Mammary epithelial cell (primary cell): ENCODE measurements around the gene RAB32.

Experiments
- CTCF ChIP-seq, 2 donors: IDR thresholded peaks in 1 of 2; conservative IDR thresholded peaks in 1 of 2; 2 replicates each; pipeline ENCODE4 v1.5.1; 2011 to 2012; ENCODE audit warnings: inconsistent platforms in 2 of 2, low read length in 2 of 2, mild to moderate bottlenecking in 2 of 2, control low read depth in 1 of 2, low read depth in 1 of 2; ENCODE audit not compliant: insufficient read depth in 1 of 2; ENCODE audit errors: extremely low read depth in 1 of 2
- EZH2 ChIP-seq: IDR thresholded peaks from 2 replicates; pipeline ENCODE4 v1.6.1; 2012; ENCODE audit warnings: low read length, inconsistent platforms, borderline replicate concordance

GRCh38 chr6:146560607-146561006, 17.0 kb downstream of the RAB32 start:
- TF ChIP-seq CTCF (conservative IDR thresholded peaks at IDR 0.05 in 1 of 2, IDR thresholded peaks at IDR 0.05 in 1 of 2; ENCODE audit: extremely low read depth in 1 of 2, insufficient read depth in 1 of 2, low read depth in 1 of 2, low read length in 2 of 2) (no peak), EZH2 (no peak)
